GM18507 (cell line): Measurements from ENCODE around the gene EIF2D.
"Not testable (repeated sequence)": the region's sequence is repeated elsewhere in the genome, so short reads cannot be mapped to it uniquely, and the experiment has no call there.

Experiments
- DNase-seq: peaks from one replicate; pipeline ENCODE4 v3.0.0; 2011; ENCODE audit warnings: low read depth; ENCODE audit not compliant: insufficient read length; ENCODE audit errors: extremely low spot score
- FAIRE-seq: peaks from 2 replicates; lab custom pipeline; 2011; peaks lifted over from hg19 to GRCh38; lab: Jason Lieb, UNC

EIF2D gene

DNA sequence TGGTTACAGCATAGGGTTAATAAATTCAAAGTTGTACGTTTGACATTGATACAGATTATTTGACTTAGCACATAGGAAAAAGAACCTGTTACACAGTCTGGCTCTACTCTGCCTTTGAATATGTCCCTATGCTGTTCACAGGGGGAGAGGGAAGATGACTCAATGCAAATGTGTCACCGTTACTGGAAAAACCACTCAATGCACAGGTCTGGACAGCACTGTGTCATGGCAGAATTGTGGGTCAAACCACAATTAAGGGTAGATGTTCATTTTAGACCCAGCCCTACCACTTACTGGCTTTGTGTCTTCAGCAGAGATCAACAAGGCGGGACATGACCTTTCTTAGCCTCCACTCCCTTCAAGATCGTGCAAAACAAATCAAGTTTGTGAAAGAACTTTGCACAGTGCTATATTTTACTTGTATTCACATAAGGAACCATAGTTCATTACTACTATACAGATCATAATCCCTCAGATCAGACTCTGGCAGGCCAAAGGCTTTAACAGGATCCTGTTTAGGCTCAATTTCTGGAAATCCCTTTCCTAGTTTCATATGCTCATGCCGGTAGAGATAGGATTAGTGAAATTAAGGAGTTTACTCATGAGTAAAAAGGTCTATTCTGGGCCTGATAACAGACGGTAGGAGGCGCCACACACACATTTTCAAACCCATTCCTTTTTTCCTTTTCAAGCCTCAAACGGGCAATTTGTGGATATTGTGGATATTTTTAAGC lies 22.1 kb downstream of the EIF2D start:
- no peak for DNase-seq
- peak; percentile 38 for FAIRE-seq

DNA sequence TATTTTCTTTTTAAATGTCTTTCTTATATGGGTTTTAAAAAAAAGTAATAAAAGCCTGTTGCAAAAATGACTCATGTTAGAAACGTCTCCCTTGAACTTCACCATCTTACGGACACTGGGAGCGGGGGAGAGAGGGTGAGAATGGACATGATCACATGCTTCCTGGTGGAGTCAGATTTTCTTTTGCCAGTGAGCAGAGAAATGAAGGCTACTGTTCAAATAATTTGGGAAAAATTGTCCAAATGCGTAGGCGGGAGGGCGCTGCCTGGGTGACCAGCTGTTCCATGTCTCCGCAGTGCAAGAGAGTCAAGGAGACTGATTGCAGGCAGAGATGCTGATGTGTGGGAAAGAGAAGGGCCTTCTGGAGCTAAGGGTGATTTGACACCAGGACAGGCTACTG lies 23.1 kb downstream of the EIF2D start:
- FAIRE-seq (no peak), DNase-seq (no peak)

DNA sequence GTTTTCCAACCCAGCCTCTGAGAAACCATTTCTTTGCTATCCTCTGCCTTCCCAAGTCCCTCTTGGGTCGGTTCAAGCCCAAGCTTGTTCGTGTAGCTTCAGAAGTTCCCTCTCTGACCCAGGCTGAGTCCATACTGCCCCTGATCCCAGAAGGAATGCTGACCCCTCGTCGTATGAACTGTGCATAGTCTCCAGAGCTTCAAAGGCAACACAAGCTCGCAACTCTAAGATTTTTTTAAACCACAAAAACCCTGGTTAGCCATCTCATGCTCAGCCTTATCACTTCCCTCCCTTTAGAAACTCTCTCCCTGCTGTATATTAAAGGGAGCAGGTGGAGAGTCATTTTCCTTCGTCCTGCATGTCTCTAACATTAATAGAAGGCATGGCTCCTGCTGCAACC lies 23.8 kb downstream of the EIF2D start:
- DNase-seq (no peak), FAIRE-seq (no peak)

DNA sequence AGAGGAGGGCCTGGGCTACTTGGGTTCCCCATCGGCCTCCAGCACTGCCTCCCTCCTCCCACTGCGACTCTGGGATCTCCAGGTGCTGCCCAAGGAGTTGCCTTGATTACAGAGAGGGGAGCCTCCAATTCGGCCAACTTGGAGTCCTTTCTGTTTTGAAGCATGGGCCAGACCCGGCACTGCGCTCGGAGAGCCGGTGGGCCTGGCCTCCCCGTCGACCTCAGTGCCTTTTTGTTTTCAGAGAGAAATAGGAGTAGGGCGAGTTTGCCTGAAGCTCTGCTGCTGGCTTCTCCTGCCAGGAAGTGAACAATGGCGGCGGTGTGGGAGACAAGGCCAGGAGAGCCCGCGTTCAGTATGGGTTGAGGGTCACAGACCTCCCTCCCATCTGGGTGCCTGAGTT lies 24.4 kb downstream of the EIF2D start:
- DNase-seq (no peak), FAIRE-seq (no peak)

DNA sequence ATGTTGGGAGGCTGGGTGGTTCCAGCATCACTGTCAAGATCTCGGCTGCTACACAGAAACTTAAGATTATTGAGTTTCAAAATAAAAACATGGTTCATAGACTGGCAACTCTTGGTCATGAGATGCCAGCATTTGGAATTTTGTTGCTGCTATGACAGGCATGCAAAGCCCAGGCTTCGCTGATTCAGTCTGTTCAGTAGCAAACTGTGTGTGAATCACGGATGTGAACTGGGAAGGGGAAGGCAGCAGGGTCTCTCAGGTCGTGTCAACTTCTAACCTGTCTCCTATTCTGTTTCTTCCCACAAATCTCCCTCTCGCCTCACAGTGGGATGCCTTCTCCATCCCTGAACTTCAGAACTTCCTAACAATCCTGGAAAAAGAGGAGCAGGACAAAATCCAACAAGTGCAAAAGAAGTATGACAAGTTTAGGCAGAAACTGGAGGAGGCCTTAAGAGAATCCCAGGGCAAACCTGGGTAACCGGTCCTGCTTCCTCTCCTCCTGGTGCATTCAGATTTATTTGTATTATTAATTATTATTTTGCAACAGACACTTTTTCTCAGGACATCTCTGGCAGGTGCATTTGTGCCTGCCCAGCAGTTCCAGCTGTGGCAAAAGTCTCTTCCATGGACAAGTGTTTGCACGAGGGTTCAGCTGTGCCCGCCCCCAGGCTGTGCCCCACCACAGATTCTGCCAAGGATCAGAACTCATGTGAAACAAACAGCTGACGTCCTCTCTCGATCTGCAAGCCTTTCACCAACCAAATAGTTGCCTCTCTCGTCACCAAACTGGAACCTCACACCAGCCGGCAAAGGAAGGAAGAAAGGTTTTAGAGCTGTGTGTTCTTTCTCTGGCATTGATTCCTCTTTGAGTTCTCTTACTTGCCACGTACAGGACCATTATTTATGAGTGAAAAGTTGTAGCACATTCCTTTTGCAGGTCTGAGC lies 25.5 kb downstream of the EIF2D start:
- FAIRE-seq (no peak), DNase-seq (no peak)

DNA sequence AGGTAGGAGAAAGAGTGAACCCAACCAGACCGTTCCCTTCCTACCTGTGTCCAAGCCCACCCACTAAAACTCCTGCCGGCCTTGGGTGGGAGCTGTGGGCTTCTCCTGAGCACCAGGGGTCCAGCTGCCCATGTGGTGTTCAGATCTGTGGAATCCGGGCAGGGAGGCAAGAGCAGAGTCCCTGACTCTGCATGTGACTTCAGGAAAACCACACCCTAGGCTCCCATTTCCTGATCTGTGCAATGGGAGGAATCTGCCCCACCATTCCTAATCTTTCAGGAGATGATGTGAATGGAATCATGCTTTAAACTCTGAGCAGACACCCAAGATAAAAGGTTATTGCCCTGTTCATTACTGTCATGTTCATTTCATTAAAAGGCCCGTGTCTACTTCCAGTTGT lies 27.6 kb downstream of the EIF2D start:
- FAIRE-seq (no peak), DNase-seq (no peak)

DNA sequence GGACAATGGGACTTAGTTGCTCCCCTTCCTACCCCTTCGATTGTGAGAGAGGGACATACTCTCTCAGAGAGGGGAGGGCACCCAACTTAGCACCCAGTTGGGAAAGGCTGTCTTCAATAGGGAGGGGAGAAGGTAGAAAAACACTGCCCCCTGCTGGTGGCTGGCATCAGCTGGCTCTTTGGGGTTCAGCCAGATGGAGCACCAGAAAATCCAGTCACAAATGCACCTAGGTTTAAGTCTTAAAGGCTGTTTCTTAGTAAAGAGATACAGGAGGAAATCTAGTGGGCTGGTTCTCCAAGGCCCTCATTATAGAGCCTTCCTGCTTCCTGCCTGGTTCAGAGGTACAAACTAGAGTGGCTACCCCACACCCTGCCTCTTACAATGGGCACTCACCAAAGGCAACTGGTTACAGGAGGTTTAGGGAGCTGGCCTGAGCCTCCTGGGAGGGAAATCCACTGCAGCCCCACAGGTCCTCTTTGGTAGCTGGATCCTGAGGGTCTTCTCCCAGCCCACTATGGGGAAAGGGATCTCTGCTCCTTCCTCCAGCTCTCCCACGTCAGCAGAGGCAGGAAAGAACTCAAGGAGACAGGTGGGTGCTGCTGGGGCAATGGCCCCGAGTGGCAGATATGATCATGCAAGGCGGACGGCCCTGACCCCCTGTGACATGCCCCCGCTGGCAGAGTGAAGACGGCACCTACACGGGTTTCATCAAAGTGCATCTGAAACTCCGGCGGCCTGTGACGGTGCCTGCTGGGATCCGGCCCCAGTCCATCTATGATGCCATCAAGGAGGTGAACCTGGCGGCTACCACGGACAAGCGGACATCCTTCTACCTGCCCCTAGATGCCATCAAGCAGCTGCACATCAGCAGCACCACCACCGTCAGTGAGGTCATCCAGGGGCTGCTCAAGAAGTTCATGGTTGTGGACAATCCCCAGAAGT lies 28.3 kb downstream of the EIF2D start:
- DNase-seq (peak; percentile 60), FAIRE-seq (peak; percentile 78)

DNA sequence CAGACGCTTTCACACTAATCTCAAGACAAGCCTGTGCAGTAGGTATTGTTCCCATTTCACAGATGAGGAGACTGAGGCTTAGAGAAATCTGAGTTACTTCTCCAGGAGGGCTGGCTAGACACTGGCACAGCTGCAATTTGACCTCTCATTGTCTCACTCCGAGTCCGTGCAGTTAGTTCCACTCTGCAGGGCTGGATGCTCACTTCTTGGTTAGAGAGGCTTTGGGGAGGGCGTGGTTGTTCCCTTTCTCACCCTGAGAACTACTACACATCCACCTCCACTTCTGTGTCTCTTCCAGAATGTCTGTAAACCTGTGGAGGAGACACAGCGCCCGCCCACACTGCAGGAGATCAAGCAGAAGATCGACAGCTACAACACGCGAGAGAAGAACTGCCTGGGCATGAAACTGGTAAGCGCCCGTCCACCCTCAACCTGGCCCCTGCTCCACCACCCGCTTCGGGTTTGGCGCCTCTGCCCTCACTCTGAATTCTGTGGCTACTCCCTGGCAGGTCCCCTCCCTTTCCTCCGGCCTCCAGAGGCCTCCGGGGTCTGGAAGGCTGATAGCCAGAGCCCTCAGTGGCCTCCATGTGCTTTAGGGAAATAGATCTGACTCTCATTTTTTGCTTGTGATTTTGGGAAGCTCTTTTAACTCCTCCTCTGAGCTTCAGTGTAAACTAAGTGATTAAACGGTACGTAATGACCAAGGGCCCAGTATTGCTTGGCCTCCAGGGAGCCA lies 29.1 kb downstream of the EIF2D start:
- DNase-seq (no peak), FAIRE-seq (no peak)

DNA sequence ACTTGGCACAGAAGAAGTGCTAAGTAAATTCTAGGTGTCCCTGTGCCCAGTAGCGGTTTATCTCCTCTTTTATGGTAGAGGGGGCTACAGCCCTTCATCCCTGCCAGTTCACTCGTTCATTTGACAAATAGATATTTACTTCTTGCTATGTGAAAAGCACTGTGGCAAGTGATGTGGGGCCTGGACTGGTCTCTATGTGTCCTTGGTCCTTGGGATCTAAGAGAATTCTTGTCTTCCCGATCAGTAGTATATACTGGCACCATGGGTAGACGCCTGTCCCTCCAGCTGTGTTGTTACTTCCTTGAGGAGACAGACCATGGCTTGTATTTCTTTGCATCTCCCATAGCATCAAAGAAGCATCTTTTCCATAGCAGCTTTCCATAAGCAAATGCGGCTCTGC lies 29.7 kb downstream of the EIF2D start:
- FAIRE-seq: no peak

DNA sequence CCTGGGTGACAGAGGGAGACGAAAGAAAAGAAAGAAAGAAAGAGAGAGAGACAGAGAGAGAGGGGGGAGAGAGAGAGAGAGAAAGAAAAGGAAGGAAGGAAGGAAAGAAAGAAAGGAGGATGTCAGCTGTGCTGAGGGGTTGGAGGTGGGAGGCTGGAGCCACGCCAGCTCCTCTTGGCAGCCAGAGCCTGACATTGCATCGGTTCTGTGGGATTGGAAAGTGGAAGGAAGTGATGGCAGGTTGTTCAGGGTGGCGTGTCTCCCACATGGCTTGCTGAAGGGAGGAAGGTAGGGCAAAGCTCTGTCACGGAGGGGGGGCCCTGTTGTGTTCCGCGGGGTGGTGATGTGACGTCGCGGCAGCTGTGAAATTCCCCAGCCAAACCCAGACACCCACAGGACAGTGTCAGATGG lies 30.7 kb downstream of the EIF2D start:
- DNase-seq (no peak), FAIRE-seq (no peak)

More for the DNA sequence above, 29.7 kb downstream of the EIF2D start:
- no peak for DNase-seq

DNA sequence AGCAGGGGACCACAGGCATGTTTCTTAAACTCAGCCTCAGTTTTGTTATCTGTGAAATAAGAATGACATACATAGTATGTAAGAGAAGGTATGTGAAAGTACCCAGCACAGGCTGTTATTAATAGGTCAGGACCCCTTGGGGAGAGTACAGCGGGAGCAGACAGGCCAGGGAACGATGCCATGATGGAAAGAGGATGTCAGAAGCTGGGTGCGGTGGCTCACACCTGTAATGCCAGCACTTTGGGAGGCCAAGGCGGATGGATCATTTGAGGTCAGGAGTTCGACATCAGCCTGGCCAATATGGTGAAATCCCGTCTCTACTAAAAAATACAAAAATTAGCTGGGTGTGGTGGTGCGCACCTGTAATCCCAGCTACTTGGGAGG lies 31.2 kb downstream of the EIF2D start:
- DNase-seq, FAIRE-seq: not testable (repeated sequence)

DNA sequence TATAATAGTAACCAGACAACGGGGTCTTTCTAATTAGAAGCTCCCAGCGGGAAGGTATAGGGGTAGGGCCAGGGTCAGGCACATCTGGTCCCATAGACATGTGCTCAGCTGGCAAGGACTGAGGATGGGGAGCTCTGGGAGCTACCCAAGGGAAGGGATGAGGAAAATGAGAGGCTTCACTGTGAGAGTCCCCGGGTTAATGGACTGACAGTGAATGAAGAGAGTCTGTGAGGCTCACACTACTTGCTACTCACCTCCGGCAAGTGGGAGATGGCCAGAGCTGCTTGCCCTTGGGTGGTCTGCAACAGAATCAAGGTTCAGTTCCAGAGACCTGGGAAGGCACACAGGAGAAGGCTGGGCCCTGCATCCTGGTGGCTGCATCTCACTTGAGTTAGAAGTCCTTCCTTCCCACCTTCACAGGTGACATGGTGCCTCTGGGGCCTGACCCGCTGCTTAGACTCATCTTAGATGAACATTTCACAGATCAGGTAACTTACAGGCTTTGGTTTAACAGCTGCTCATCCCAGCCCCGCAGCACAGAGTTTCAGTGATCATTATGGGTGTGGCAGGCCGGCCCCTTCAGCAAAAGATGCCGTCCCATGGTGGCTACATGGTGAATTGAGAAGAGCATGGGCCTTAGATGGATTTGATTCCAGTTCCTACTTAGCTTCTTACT lies 31.7 kb downstream of the EIF2D start:
- no peak for FAIRE-seq

DNA sequence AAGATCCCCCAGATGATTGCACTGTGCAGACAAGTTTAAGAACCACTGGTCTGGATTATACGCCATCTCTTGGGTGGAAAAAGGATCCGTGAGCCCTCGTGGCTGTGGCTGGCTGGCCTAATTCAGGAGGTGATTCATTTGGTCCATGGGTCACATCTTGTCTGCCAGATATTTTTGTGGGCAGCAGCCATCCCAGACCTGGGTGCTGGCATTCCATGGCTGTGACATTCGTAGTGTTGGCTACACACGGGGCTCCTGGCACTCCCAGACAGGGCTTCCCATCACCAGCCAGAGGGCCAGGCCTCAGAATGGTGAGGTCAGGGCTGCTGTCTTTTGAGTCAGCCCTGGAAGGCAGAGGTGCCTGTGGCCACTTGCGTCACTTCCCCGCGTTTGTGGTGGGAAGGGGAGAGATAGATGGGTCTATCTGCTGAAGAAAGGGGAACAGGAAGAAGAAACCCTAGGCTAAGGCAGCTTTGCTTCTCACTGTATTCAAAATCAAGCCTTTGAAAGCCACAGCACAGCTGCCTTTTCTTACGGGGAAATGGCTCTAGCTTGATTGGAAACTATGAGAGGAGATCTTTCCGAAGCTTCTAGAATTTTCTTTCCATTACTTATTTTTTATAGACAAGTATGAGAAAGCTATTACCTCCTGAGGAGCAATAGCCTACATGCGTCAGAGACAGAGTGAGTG lies 32.4 kb downstream of the EIF2D start:
- DNase-seq (peak; percentile 71), FAIRE-seq (peak; percentile 92)

More for the DNA sequence above, 31.7 kb downstream of the EIF2D start:
- DNase-seq: no peak

DNA sequence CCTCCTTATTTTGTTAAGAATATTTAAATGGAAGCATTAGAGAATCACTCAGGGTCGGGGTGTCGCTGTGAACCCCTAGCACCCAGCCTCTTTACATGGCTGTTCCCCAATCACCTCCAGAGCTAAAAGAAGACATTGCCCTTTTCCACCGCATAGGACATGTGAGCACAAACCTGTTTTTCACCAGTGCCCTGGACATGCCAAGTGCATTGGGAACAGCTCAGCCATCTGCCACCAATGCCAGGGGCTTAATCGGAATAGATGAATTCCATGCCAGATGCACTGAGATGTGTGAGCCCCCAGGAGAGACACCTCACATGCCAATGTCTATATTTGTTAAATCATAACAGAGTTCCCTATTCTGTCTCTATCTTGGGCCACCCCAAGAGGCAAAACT lies 33.3 kb downstream of the EIF2D start:
- no peak for DNase-seq
- FAIRE-seq: no peak

DNA sequence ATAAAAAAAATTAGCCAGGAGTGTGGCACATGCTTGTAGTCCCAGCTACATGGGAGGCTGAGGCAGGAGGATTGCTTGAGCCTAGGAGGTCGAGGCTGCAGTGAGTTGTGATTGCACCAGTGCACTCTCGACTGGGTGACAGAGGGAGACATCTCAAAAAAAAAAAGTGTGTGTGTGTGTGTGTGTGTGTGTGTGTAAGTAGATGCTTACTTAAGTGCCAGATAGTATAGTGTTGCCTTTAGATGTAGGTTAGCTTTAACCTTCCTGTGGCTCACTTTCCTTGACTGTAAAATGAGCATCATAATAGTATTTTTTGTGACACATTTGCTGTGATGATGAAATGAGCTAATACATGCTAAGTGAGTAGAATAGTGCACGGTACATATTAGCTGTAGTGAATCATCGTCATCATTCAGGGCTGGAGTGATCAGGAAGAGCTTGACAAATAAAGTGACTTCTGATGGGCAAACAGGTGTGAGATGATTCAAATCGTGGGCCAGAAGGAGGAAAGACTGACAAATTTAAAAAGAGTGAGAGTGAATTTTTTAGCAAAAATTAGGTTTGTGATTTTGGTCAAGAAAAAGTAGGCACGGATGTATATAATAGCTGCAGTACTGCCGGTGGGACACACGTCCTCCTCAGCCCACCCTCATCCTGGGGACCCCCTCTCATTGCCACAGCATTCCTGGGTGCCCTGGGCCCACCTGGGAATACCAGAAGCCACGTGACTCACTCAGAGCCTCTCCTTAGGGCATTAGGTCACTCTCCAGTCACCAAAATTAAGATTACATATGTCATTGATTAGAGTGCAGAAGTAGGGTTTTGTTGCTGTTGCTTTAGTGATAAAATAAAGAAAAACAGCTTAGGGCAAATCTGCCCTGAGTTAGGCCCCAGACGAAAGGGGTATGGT lies 33.9 kb downstream of the EIF2D start:
- DNase-seq: no peak
- FAIRE-seq: no peak

DNA sequence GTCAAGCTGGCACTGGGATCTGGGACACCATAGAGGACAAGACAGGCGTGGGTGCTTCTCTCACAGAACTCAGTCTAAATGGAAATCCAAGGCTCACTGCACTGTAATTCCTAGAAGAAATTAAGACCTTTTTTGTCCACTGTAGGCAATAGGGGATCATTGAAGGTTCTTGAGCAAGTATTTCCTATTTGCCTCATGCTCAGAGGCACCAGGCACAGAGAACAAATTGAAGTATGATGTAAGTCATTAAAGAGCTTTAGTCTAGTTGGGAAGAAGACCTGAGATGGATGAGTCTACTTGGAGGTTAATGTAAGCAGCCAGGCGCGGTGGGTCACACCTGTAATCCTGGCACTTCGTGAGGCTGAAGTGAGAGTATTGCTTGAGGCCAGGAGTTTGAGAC lies 34.6 kb downstream of the EIF2D start:
- no peak for DNase-seq
- no peak for FAIRE-seq
